Tibial nerve (tissue), 4 donors: ENCODE data around the gene BACE1. TPM values are rescaled to one million over a fixed set of nuclear protein-coding genes. Genes with fewer than 3 reads are reported as not detected.
A peak's percentile ranks its signal among the peaks of the same experiment; 100 is the strongest.

Experiments used
- DNase-seq, 2 donors: peaks; one replicate each; pipeline ENCODE4 v3.0.0-alpha.2; 2019; ENCODE audit warnings: low spot score in 2 of 2
- H3K27ac ChIP-seq, 4 donors: fragments of 200-600 bp; sonication (generic) in 3 of 4; one replicate each; pipeline ENCODE4 v1.5.1; 2017 to 2019; ENCODE audit warnings: mild to moderate bottlenecking in 1 of 4
- H3K27me3 ChIP-seq, 2 donors: fragments of 200-600 bp; sonication (generic) in 1 of 2; one replicate each; pipeline versions ENCODE4 v1.5.1 to v1.6.0; 2017 to 2019
- H3K36me3 ChIP-seq, 3 donors: fragments of 200-600 bp; sonication (generic); one replicate each; pipeline ENCODE4 v1.5.1; 2018 to 2019
- H3K4me1 ChIP-seq, 4 donors: fragments of 200-600 bp; sonication (generic) in 3 of 4; one replicate each; pipeline ENCODE4 v1.5.1; 2017 to 2019
- H3K4me3 ChIP-seq, 4 donors: fragments of 200-600 bp; sonication (generic) in 3 of 4; one replicate each; pipeline ENCODE4 v1.5.1; 2017 to 2019; ENCODE audit warnings: mild to moderate bottlenecking in 1 of 4, moderate library complexity in 1 of 4
- H3K9me3 ChIP-seq, 4 donors: fragments of 200-600 bp; sonication (generic) in 3 of 4; one replicate each; pipeline ENCODE4 v1.5.1; 2017 to 2019
- CTCF ChIP-seq, 5 experiments: fragments of 200-600 bp in 3 of 5; fragments of 450-650 bp in 2 of 5; sonication (generic) in 3 of 5; IDR thresholded peaks; one replicate each; pipeline ENCODE4 v1.5.1; 2016 to 2019; ENCODE audit warnings: antibody characterized with exemption in 5 of 5, mild to moderate bottlenecking in 3 of 5, moderate library complexity in 2 of 5
- EP300 ChIP-seq, 2 donors: sonication (generic); formaldehyde crosslinking; IDR thresholded peaks; one replicate each; pipeline ENCODE4 v1.6.1; 2017; ENCODE audit warnings: antibody characterized with exemption in 2 of 2, mild to moderate bottlenecking in 1 of 2
- POLR2A ChIP-seq, 2 donors: fragments of 450-650 bp; IDR thresholded peaks; one replicate each; pipeline ENCODE4 v1.6.1; 2017; ENCODE audit warnings: antibody characterized with exemption in 2 of 2, mild to moderate bottlenecking in 2 of 2, moderate library complexity in 2 of 2
- WGBS, 2 donors: methylation state at CpG; one replicate each; pipeline ENCODE4 v1.1.5; 2018; 5-methylcytosine and 5-hydroxymethylcytosine counted together
- total RNA-seq, 4 donors: library from RNA; depleted of rRNA; stranded (reverse); fragments of >200 nt; gene quantifications; one replicate each; pipeline ENCODE4 v1.1.0, GENCODE V29; 2016

The BACE1 gene
- total RNA-seq, 4 donors from 2014 or later = 23.2 to 35.1 (median 26.0) TPM

- Histone ChIP-seq H3K27me3 (no peaks in the 10 kb centered on the region), H3K36me3 (peaks cover 0 to 14% (median 0%) of the 10 kb centered on the region in 3 donors), H3K4me1 (peaks cover 0 to 23% (median 4%) of the 10 kb centered on the region in 4 donors), H3K9me3 (no peaks in the 10 kb centered on the region), H3K27ac (peak overlapping the region in 1 of 4 donors; percentile 51), H3K4me3 (peak overlapping the region in 1 of 4 donors; percentile 20)
- WGBS, 2 donors = 33 to 34% methylated on average over 5 of the region's 5 CpGs
- no peak for DNase-seq
- TF ChIP-seq EP300 (IDR thresholded peaks at IDR 0.05) = no peak
- TF ChIP-seq CTCF (IDR thresholded peaks at IDR 0.05) = no peak
- TF ChIP-seq POLR2A (IDR thresholded peaks at IDR 0.05) = no peak
Measured at GRCh38 chr11:117300773-117301172, 15.3 kb downstream of the BACE1 start.

DNA sequence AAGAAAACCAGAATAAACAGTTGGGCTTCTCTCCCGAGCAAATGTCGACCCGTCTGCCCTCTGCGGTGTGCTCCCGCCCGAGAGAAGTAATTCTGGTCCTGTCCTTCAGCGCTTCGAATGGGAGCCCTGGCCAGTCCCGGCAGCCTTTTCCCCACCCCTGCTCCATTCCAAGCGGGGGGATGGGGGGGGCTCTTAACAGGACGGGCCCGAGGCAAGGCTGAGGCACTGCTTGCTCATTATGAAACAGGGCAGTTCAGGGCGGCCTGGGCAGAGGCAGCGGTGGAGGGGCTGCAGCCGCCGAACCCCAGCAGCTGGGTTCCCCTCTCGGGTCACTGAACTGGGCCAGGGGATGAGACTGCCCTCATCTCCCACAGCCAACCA lies 15.8 kb downstream of the BACE1 start:
- peak; percentile 20 to 51 for DNase-seq
- no peak for TF ChIP-seq POLR2A (IDR thresholded peaks at IDR 0.05)
- no peak for TF ChIP-seq CTCF (IDR thresholded peaks at IDR 0.05)
- TF ChIP-seq EP300 (IDR thresholded peaks at IDR 0.05) = no peak
- no peaks in the 10 kb centered on the region for H3K27me3 ChIP-seq
- WGBS, 2 donors = 10 to 18% methylated on average over 13 to 14 of the region's 17 CpGs
- H3K27ac ChIP-seq = peak overlapping the region in 2 of 4 donors; percentile 39 to 51
- H3K4me3 ChIP-seq = peak overlapping the region in 2 of 4 donors; percentile 20 to 22
- H3K4me1 ChIP-seq = peaks cover 0 to 23% (median 4%) of the 10 kb centered on the region in 4 donors
- H3K9me3 ChIP-seq = no peaks in the 10 kb centered on the region
- H3K36me3 ChIP-seq = peaks cover 0 to 14% (median 0%) of the 10 kb centered on the region in 3 donors

GRCh38 chr11:117299351-117300282 lies 16.4 kb downstream of the BACE1 start:
- Histone ChIP-seq H3K36me3 (peaks cover 0 to 19% (median 0%) of the 10 kb centered on the region in 3 donors), H3K9me3 (no peaks in the 10 kb centered on the region), H3K4me3 (peak overlapping the region in 2 of 4 donors; percentile 20 to 22), H3K4me1 (peaks cover 0 to 23% (median 4%) of the 10 kb centered on the region in 4 donors), H3K27me3 (no peaks in the 10 kb centered on the region), H3K27ac (peak overlapping the region in 2 of 4 donors; percentile 39 to 51)
- TF ChIP-seq CTCF (IDR thresholded peaks at IDR 0.05) (no peak), EP300 (IDR thresholded peaks at IDR 0.05) (no peak), POLR2A (IDR thresholded peaks at IDR 0.05) (no peak)
- WGBS, 2 donors = 32 to 53% methylated on average over 11 to 12 of the region's 12 CpGs
- no peak for DNase-seq

DNA sequence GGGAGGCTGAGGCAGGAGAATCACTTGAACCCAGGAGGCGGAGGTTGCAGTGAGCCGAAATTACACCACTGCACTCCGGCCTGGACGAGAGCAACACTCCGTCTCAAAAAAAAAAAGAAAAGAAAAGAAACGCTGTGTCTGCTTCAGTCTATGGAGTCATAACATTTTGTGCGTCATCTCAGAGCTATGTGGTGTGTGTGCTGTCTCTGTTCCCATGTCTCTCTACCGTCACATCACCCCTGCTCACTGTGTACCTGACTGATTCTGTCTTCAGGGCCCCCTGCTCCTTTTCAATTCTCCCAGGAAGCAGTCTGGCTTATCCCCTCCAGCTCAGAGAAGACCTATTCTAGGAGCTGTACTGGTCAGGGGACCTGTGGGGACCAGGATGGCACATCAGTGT lies 17.9 kb downstream of the BACE1 start:
- Histone ChIP-seq H3K4me1 (peaks cover 0 to 23% (median 4%) of the 10 kb centered on the region in 4 donors), H3K4me3 (no peak overlapping the region), H3K9me3 (no peaks in the 10 kb centered on the region), H3K27ac (no peak overlapping the region), H3K27me3 (no peaks in the 10 kb centered on the region), H3K36me3 (peaks cover 0 to 33% (median 0%) of the 10 kb centered on the region in 3 donors)
- TF ChIP-seq CTCF (IDR thresholded peaks at IDR 0.05) (no peak), EP300 (IDR thresholded peaks at IDR 0.05) (no peak), POLR2A (IDR thresholded peaks at IDR 0.05) (no peak)
- WGBS, 2 donors = 78 to 88% methylated on average over 8 of the region's 8 CpGs
- DNase-seq = no peak

- no peak overlapping the region for H3K4me3 ChIP-seq
- DNase-seq = no peak
- H3K27ac ChIP-seq = no peak overlapping the region
- no peaks in the 10 kb centered on the region for H3K9me3 ChIP-seq
- no peaks in the 10 kb centered on the region for H3K27me3 ChIP-seq
- peaks cover 0 to 23% (median 4%) of the 10 kb centered on the region in 4 donors for H3K4me1 ChIP-seq
- peaks cover 0 to 45% (median 0%) of the 10 kb centered on the region in 3 donors for H3K36me3 ChIP-seq
- 87 to 91% methylated on average over 6 of the region's 6 CpGs for WGBS, 2 donors
- no peak for TF ChIP-seq CTCF (IDR thresholded peaks at IDR 0.05)
- TF ChIP-seq POLR2A (IDR thresholded peaks at IDR 0.05) = no peak
- TF ChIP-seq EP300 (IDR thresholded peaks at IDR 0.05) = no peak
Measured at GRCh38 chr11:117296881-117297280, 19.2 kb downstream of the BACE1 start.
